Activated CD4-positive, CD25-positive, alpha-beta regulatory T cell treated with anti-CD3 and anti-CD28 coated beads, Interleukin-2, amount 50 U/mL, for 72 hours (primary cell): Measurements from ENCODE around the gene H2BK1.

Source experiments
- DNase-seq: peaks from one replicate; pipeline ENCODE4 v3.0.0; 2021

The H2BK1 gene

GRCh38 chr7:151244841-151245346 lies 34.6 kb upstream of the H2BK1 start:
- no peak for DNase-seq

- peak; percentile 71 for DNase-seq
These were observed 34.0 kb upstream of the H2BK1 start for GRCh38 chr7:151244196-151244840.

DNA sequence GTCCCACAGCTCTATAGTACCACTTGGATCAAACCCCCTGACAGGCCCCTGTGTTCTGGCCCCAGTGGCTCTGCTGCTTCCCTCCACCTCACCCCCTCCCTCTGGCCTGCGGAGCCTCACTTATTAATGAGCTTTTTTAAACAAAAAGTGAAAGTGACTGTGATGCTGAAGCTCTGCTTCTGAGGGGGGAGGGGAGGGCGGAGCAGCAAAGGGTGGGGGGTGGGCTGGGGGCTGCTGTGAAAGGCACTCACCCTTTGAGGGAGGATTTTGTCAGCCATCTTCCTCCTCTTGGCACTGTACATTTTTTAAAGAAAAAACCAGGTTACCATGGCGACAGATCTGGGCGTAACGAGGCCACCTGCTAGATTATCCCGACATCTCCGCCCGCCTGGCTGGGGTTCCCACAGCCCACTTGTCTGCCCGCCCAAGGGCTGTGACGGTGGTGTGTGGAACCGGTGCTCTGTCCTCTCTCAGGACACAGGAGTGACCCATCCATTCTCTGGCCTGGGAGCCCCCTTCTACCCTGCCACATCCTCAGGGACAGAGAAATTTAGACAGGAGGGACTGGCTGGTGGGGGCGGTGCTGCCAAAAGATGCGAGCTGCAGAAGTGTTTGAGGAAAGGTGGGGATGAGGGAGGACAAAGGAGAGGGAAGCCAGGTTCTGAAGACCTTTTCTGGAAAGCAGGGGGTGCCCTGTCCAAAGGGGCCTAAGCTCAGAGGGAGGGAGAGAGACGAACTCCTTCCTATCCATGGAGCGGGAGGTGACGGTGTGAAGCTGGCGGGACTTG lies 33.3 kb upstream of the H2BK1 start:
- DNase-seq: no peak

DNA sequence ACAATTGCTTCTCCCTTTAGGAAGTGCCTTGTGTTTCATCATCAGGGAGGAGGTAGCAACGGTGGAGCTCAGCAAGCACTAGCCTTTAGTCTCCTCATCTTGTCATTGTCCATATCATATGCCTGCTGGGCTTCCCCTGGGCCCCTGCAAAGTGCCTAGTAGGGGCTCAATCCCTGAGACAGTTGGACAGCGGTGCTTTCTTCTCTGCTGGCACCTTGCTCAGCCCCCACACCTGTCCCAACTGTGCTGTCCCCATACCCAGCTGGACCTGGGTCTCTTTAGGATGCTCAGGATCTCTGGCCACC lies 32.7 kb upstream of the H2BK1 start:
- DNase-seq: no peak

- DNase-seq: no peak
These were observed 32.1 kb upstream of the H2BK1 start for GRCh38 chr7:151242159-151243044.

DNA sequence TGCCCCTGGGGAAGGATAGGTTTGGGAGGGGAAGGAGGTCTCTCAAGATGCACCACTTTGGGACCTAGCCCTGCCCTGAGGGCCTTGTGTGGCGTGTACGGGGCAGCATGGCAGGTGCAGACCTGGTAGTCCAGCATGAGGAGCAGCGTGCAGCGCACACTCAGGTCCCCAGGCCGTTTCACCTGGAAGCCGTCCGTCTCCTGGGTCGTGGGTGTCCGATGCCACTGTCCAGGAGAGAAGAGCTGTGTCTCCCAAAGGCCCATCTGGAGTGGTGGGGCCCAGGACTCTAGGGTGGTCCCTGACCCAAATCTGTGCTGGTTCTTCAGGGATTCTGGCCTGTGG lies 31.4 kb upstream of the H2BK1 start:
- DNase-seq: no peak

DNA sequence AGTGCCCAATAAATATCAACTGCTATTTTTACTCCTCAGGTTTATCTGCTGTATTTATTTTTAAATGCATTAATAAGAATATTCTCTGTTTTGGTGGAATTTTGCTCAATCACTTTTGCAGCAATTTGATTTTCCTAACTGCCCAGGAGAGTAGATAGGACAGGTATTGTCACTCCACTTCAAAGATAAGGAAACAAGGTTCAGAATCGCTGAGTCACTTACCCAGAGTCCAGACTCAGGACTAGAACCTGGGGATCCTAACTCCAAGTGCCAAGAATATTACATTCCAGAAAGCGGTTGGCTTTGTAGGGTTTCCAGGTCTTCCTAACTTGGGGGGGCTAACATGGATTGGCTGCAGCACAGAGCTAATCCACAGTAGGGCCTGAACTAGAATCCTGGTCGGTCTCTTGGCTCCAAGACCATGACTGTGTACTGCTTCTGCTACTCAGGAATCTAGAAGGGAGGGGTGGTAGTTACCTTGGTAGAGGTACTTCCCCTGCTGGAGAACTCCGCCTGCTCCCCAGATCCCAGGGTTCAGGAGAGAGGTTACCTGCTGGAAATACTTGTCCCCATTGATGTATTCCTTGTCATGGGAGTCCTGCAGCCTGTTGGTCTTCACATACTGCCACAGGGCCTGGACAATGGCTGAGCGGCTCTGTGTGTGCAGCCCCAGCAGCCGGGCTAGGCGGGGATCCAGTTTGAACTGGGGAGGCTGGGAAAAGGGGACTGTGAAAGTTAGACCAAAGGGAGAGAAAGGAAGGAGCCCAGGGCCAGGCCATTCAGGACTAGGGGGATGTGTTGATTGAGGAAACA lies 30.9 kb upstream of the H2BK1 start:
- no peak for DNase-seq

DNA sequence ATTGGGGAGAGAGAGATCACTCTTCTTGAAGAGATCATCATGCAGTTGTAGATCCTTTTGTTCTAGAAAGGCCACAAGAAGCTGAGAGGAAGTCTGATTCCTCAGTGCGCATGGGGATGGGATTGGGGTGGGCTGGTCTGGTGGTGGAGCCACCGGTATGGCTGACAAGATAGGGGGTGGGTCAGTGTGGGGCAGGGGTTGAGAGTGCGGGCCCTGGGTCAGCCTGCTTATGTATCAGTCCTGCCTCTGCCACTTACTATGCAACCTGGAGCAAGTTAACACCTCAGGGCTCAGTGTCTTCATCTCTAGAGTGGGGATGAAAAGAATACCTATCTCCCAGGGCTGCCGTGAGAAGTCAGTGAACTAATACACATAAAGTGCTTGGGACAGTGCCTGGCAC lies 30.2 kb upstream of the H2BK1 start:
- DNase-seq: no peak

GRCh38 chr7:151239837-151240459 lies 29.7 kb upstream of the H2BK1 start:
- DNase-seq: no peak

GRCh38 chr7:151238924-151239836 lies 28.9 kb upstream of the H2BK1 start:
- DNase-seq: no peak

GRCh38 chr7:151238190-151238810 lies 28.0 kb upstream of the H2BK1 start:
- no peak for DNase-seq

- DNase-seq: no peak
These were observed 27.2 kb upstream of the H2BK1 start for GRCh38 chr7:151237244-151238189.

DNA sequence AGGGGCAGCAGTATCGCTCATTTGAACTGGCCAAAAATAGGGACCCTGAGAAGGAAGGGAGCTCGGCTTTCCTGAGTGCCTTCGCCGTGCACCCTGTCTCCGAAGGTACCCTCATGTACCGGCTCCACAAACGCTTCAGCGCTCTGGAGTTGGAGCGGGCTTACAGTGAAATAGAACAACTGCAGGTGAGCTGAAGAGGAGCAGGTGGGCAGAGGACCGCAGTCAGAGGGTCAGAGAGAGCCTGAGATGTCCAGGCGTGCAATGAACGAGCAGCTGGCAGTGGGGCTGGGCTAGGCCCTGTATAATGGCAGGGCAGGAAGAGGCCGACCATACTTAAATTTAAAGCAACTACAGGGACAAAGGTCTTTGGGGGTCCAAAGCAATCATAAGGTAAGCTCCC lies 26.1 kb upstream of the H2BK1 start:
- DNase-seq: no peak

GRCh38 chr7:151235091-151235787 lies 25.0 kb upstream of the H2BK1 start:
- no peak for DNase-seq

DNA sequence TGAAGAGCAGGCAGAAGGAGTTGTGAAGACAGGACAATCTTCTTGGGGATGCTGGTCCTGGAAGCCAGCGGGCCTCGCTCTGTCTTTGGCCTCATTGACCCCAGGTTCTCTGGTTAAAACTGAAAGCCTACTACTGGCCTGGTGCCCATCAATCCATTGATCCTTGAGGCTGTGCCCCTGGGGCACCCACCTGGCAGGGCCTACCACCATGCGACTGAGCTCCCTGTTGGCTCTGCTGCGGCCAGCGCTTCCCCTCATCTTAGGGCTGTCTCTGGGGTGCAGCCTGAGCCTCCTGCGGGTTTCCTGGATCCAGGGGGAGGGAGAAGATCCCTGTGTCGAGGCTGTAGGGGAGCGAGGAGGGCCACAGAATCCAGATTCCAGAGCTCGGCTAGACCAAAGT lies 23.5 kb upstream of the H2BK1 start:
- DNase-seq: no peak

DNA sequence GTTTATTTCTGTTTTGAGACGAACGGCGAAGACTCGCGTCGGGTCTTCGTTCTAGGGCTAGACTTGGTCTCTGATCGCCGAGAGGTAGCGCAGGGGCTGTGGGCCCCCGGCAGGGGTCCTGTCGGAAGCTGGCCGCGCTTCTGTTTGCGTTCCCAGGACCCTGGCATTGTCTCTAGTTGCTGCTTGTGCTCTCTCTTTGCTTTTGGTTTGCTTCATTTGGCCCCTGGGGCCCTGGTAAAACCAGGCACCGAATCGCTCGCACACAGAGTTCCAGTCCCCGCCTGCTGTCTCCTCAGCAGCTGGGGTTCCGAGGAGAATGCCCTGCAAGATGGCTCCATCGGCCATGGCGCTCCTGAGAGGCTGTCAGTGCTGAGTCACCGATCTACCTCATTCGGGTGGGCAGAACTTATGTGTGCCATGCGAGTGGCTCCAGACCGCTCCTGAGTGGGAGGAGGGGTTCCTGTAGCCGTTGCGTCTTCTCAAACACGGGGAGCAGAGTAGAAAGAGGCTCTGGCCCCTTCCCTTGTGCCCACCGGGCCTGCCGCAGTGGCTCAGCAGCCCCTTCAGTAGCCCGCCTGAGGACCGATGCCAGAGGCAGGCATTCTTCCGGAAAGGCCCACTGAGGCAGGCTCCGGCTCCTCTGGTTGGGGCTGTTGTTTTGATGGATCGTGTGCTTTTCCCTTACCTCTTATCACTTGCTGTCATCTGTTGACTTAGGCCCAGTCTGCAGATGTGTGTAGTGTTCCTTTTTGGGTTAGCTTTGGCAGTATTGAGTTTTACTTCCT lies 22.8 kb upstream of the H2BK1 start:
- peak; percentile 68 for DNase-seq

GRCh38 chr7:151232091-151232916 lies 22.0 kb upstream of the H2BK1 start, which contains the start of gene CHPF2:
Gene CHPF2 (plus strand): TSS chr7:151232483. CDS start chr7:151234012, 1,529 bp downstream.
- peak; percentile 89 for DNase-seq
